Measurements from ENCODE around the gene AGBL4.

Gene AGBL4

GRCh38 chr1:48495911-48496310 lies 1527.8 kb downstream of the AGBL4 start:
- TF ChIP-seq CTCF (IDR thresholded peaks at IDR 0.05; ENCODE audit: low read depth, low read length): no peak
- no peak for DNase-seq (ENCODE audit: extremely low read depth, low read depth)

GRCh38 chr1:48495166-48495565 lies 1528.6 kb downstream of the AGBL4 start:
- DNase-seq (ENCODE audit: extremely low read depth, low read depth): no peak
- TF ChIP-seq CTCF (IDR thresholded peaks at IDR 0.05; ENCODE audit: low read depth, low read length): no peak

GRCh38 chr1:48493970-48494769 lies 1529.6 kb downstream of the AGBL4 start:
- TF ChIP-seq CTCF (IDR thresholded peaks at IDR 0.05; ENCODE audit: low read depth, low read length): no peak
- peak; percentile 34 for DNase-seq (ENCODE audit: extremely low read depth, low read depth)

GRCh38 chr1:48493041-48493440 lies 1530.7 kb downstream of the AGBL4 start:
- no peak for TF ChIP-seq CTCF (IDR thresholded peaks at IDR 0.05; ENCODE audit: low read depth, low read length)
- no peak for DNase-seq (ENCODE audit: extremely low read depth, low read depth)

GRCh38 chr1:48492392-48492791 lies 1531.4 kb downstream of the AGBL4 start:
- no peak for DNase-seq (ENCODE audit: extremely low read depth, low read depth)
- TF ChIP-seq CTCF (IDR thresholded peaks at IDR 0.05; ENCODE audit: low read depth, low read length): no peak

- TF ChIP-seq CTCF (IDR thresholded peaks at IDR 0.05; ENCODE audit: low read depth, low read length): no peak
These were observed 1535.0 kb downstream of the AGBL4 start for GRCh38 chr1:48488721-48489120.

More at GRCh38 chr1:48488721-48489120, 1535.0 kb downstream of the AGBL4 start:
- DNase-seq (ENCODE audit: extremely low read depth, low read depth): no peak

All from AG09319 (cell line).